ENCODE data around the gene GLDC. TPM values are rescaled to one million over a fixed set of nuclear protein-coding genes. Genes with fewer than 3 reads are reported as not detected.

The GLDC gene
- total RNA-seq, 1 experiment from 2014 or later = 4.0 TPM

DNA sequence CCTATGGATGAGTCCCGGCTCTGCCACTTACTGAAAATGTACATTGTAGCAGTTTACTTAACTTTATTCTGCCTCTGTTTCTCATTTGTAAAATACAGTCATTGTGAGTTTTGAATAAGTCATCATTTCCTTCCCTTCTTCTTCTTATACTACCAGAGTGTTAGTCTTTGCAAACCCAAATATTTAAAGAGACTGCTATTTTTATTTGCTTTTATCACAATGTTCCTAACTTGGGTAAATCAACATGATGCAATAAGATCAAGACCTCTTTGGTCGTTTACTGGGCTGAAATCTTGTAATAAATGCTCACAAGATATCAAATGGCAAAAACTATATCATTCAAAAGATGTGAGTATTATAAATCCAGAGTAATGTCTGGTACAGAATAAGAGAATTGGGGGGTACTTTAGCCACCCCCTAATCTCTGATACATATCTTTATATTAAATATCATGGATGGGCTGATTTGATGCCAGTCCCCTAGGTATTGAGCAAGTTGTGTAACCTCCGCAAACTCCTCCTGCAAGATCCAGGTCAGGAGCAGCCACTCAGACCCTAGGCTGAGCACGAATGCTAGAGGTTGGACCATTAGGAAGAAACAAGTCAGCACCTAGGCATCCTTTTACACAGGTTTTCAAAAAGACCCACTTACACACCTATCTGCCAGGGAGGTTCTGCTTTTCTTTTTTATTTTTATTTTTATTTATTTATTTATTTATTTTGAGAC lies 13.3 kb upstream of the GLDC start:
- H3K4me3 ChIP-seq (ENCODE audit: low read depth in 2 of 2, low read length in 2 of 2) = no peak overlapping the region
- BruUV-seq (replicated peaks) = no TSS peak
- no peaks in the 10 kb centered on the region for H3K27me3 ChIP-seq (ENCODE audit: control insufficient read depth, insufficient read depth, low read length)
- H3K36me3 ChIP-seq (ENCODE audit: control insufficient read depth, insufficient read depth, low read length) = no peaks in the 10 kb centered on the region
- DNase-seq (ENCODE audit: low read depth, low spot score) (no peak), ATAC-seq (no peak)
- no peaks in the 10 kb centered on the region for H3K9me3 ChIP-seq (ENCODE audit: control insufficient read depth, insufficient read depth, low read depth, low read length)
- no peaks in the 10 kb centered on the region for H3K4me1 ChIP-seq (ENCODE audit: control insufficient read depth, insufficient read depth, low read length)
- ChIA-PET POLR2A (no interaction called here), CTCF (no interaction called here)
- TF ChIP-seq POLR2AphosphoS5 (IDR thresholded peaks at IDR 0.05; ENCODE audit: low read depth, low read length) = no peak
- TF ChIP-seq TCF7L2 (IDR thresholded peaks at IDR 0.05; ENCODE audit: low read depth, low read length) = no peak
- no peak for TF ChIP-seq SIN3A (IDR thresholded peaks at IDR 0.05; ENCODE audit: borderline replicate concordance, insufficient read depth, low read depth, low read length)
- TF ChIP-seq, protein P1, sequence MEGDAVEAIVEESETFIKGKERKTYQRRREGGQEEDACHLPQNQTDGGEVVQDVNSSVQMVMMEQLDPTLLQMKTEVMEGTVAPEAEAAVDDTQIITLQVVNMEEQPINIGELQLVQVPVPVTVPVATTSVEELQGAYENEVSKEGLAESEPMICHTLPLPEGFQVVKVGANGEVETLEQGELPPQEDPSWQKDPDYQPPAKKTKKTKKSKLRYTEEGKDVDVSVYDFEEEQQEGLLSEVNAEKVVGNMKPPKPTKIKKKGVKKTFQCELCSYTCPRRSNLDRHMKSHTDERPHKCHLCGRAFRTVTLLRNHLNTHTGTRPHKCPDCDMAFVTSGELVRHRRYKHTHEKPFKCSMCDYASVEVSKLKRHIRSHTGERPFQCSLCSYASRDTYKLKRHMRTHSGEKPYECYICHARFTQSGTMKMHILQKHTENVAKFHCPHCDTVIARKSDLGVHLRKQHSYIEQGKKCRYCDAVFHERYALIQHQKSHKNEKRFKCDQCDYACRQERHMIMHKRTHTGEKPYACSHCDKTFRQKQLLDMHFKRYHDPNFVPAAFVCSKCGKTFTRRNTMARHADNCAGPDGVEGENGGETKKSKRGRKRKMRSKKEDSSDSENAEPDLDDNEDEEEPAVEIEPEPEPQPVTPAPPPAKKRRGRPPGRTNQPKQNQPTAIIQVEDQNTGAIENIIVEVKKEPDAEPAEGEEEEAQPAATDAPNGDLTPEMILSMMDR (IDR thresholded peaks at IDR 0.05) = no peak
- TF ChIP-seq, protein P2, sequence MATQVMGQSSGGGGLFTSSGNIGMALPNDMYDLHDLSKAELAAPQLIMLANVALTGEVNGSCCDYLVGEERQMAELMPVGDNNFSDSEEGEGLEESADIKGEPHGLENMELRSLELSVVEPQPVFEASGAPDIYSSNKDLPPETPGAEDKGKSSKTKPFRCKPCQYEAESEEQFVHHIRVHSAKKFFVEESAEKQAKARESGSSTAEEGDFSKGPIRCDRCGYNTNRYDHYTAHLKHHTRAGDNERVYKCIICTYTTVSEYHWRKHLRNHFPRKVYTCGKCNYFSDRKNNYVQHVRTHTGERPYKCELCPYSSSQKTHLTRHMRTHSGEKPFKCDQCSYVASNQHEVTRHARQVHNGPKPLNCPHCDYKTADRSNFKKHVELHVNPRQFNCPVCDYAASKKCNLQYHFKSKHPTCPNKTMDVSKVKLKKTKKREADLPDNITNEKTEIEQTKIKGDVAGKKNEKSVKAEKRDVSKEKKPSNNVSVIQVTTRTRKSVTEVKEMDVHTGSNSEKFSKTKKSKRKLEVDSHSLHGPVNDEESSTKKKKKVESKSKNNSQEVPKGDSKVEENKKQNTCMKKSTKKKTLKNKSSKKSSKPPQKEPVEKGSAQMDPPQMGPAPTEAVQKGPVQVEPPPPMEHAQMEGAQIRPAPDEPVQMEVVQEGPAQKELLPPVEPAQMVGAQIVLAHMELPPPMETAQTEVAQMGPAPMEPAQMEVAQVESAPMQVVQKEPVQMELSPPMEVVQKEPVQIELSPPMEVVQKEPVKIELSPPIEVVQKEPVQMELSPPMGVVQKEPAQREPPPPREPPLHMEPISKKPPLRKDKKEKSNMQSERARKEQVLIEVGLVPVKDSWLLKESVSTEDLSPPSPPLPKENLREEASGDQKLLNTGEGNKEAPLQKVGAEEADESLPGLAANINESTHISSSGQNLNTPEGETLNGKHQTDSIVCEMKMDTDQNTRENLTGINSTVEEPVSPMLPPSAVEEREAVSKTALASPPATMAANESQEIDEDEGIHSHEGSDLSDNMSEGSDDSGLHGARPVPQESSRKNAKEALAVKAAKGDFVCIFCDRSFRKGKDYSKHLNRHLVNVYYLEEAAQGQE (IDR thresholded peaks at IDR 0.05; ENCODE audit: insufficient read depth in 1 of 2, low read depth in 2 of 2, low read length in 1 of 2) = no peak
- in situ Hi-C loops (cut with HindIII; ENCODE audit: low pct_unique_long_range_greater_than_20kb, low sequenced_read_pairs) = no loop called here
- no peak overlapping the region for H3K27ac ChIP-seq (ENCODE audit: low read length)
- intact Hi-C loops (cut with micrococcal nuclease; ENCODE audit: unreplicated experiment) = no loop called here

DNA sequence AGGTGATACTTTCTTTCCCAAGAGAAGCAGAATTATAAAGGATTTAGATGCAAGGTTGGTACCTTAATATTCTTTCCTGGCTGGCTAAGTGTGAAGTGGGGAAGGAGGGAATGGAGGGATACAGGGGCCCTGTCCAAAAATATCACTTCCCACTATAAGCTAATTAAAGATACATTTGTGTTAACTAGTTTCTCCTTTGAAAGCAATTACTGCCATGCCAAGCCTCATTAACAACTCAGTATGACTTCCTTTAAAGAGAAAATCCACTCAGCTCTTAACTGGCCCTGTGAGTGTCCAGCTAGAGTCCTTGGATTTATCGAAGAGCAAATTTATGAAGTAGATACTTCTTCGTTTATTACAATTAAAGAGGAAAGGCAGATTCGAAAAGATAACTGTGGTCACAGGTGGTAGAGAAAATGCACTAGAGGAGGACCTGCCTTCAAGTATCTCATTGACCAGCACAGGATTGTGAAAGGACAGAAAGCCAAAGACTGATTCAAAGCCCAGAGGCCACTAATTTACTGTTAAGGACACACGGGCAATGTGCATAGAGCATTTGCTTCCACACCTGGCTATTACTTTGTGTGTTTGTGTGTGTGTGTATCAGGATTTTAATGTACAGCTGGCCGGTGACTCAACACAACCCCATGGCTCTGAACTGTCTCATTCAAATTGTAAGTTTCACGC lies 11.2 kb upstream of the GLDC start:
- Histone ChIP-seq H3K9me3 (ENCODE audit: control insufficient read depth, insufficient read depth, low read depth, low read length) (no peaks in the 10 kb centered on the region), H3K27ac (ENCODE audit: low read length) (no peak overlapping the region), H3K27me3 (ENCODE audit: control insufficient read depth, insufficient read depth, low read length) (no peaks in the 10 kb centered on the region), H3K4me3 (ENCODE audit: low read depth in 2 of 2, low read length in 2 of 2) (no peak overlapping the region), H3K4me1 (ENCODE audit: control insufficient read depth, insufficient read depth, low read length) (no peaks in the 10 kb centered on the region), H3K36me3 (ENCODE audit: control insufficient read depth, insufficient read depth, low read length) (no peaks in the 10 kb centered on the region)
- TF ChIP-seq SIN3A (IDR thresholded peaks at IDR 0.05; ENCODE audit: borderline replicate concordance, insufficient read depth, low read depth, low read length) (no peak), TCF7L2 (IDR thresholded peaks at IDR 0.05; ENCODE audit: low read depth, low read length) (no peak), POLR2AphosphoS5 (IDR thresholded peaks at IDR 0.05; ENCODE audit: low read depth, low read length) (no peak)
- TF ChIP-seq, protein P1 (IDR thresholded peaks at IDR 0.05) = no peak
- TF ChIP-seq, protein P2 (IDR thresholded peaks at IDR 0.05; ENCODE audit: insufficient read depth in 1 of 2, low read depth in 2 of 2, low read length in 1 of 2) = no peak
- no peak for DNase-seq (ENCODE audit: low read depth, low spot score)
- POLR2A ChIA-PET = no interaction called here
- in situ Hi-C loops (cut with HindIII; ENCODE audit: low pct_unique_long_range_greater_than_20kb, low sequenced_read_pairs) (no loop called here), intact Hi-C loops (cut with micrococcal nuclease; ENCODE audit: unreplicated experiment) (no loop called here)
- CTCF ChIA-PET = interaction anchor here (0.6 kb wide), 1 partner anchor 93 kb away, joined by 3 read pairs; no protein-coding TSS in a partner anchor
- ATAC-seq = no peak
- BruUV-seq (replicated peaks) = no TSS peak

Measured in Panc1 (cell line).